ENCODE results near the gene KCTD14. TPM values are rescaled to one million over a fixed set of nuclear protein-coding genes. Genes with fewer than 3 reads are reported as not detected.
"Not testable (repeated sequence)": the region's sequence is repeated elsewhere in the genome, so short reads cannot be mapped to it uniquely, and the experiment has no call there.

The KCTD14 gene
- total RNA-seq, 1 donor from 2014 or later = 1.6 TPM

DNA sequence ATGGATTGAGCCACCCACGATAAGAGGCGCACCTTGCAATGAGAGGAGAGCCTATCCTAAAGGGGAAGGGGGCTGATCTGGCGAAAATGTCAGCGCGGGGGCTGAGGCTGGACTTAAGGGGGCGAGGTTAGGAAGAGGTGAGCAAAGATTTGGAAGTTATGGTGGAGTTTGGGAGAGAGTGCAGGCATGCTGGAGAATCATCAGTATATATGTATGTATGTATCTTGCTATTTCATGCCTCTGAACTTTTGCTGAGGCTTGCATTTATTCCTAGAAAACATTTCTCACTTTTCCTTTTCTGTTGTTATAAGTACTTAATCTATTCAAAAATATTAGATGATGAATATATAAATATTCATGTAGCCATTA lies 23.4 kb upstream of the KCTD14 start:
- no peak for DNase-seq

DNA sequence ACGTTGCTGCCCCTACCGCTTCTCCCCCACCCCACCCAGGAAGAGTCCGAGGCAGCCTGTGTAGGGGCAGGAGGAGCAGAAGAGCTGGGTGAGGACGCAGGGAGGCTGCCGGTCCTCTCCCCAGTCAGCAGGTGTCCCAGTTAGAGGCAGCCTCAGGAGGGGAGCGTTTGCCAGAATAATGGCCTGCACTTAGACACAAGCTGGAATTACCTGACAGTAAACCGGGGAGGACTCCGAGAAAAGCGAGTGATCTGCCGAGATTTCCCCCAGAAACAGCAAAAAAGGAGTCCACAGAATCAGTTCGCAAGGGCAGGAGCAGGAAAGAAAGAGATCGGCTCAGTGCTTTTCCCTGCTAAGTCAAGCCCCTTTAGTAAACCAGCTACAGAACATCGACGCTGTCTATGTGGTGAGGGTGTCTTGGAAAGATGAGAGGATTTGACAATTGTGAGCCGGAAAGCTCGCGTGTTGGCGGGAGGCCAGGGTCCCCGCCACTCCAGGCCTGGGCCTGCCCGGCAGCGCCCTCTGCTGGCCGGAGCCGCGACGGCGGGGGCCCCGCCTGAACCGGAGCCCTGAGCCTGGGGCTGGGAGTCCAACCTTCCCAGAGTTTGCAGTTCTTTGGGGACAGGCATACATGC lies 22.9 kb upstream of the KCTD14 start:
- DNase-seq = peak; percentile 83

DNA sequence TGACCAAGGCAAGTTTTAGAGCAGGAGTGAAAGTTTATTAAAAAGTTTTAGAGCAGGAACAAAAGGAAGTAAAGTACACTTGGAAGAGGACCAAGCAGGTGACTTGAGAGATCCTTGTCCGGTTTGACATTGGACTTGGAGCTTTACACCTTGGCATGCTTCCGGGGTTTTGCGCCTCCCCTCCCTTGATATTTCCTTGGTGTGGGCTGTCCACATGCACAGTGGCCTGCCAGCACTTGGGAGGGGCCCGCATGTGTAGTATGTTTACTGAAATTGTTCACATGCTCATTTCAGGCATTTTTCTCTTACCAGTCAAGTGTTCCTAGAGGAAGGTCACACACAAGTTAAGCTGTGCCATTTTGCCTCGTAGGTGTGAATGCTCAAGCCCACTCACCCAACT lies 21.6 kb upstream of the KCTD14 start:
- no peak for DNase-seq

DNA sequence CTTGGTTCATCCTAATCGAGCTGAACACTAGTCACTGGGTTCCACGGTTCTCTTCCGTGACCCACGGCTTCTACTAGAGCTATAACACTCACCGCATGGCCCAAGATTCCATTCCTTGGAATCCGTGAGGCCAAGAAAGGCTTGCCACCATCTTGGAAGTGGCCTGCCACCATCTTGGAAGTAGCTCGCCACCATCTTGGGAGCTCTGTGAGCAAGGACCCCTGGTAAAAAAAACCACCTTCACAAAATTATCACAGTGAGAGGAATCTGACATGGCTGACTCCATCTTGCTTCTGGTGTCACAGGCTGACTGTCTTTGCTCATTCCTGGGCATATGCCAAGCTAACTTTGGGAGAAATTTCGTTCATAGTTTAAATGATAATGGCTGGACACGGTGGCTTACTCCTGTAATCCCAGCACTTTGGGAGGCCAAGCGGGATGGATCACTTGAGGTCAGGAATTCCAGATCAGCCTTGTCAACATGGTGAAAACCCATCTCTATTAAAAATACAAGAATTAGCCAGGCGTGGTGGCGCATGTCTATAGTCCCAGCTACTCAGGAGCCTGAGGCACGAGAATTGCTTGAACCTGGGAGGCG lies 18.9 kb upstream of the KCTD14 start:
- no peak for DNase-seq

DNA sequence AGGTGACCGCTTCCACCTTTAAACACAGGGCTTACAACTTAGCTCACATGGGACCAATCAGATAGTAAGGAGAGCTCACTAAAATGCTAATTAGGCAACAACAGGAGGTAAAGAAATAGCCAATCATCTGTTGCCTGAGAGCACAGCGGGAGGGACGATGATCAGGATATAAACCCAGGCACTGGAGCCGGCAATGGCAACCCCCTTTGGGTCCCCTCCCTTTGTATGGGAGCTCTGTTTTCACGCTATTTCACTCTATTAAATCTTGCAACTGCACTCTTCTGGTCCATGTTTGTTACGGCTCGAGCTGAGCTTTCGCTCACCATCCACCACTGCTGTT lies 18.3 kb upstream of the KCTD14 start:
- DNase-seq = not testable (repeated sequence)

DNA sequence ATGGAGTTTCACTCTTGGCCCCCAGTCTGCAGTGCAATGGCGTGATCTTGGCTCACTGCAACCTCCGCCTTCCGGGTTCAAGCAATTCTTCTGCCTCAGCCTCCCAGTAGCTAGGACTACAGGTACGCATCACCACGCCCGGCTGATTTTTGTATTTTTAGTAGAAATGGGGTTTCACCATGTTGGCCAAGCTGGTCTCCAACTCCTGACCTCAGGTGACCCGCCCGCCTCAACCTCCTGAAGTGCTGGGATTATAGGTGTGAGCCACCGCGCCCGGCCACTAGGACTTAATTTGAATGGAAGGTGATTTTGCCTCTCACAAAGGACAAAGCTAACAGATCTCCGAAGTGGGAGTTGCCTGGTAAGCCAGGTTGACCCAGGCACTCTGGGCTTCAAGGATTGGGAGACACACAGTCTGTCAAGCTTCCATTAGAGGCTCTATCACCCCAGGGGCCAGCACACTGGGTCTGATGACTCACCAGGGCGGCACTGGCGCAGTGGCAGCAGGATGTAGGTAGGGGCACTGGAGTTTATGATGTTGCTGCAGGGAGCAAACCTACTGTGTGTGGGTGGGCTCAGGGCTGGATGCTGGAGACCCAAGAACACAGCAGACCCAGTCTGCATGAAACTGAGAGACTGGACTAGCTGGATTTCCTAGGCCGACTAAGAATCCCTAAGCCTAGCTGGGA lies 17.8 kb upstream of the KCTD14 start:
- DNase-seq = no peak

DNA sequence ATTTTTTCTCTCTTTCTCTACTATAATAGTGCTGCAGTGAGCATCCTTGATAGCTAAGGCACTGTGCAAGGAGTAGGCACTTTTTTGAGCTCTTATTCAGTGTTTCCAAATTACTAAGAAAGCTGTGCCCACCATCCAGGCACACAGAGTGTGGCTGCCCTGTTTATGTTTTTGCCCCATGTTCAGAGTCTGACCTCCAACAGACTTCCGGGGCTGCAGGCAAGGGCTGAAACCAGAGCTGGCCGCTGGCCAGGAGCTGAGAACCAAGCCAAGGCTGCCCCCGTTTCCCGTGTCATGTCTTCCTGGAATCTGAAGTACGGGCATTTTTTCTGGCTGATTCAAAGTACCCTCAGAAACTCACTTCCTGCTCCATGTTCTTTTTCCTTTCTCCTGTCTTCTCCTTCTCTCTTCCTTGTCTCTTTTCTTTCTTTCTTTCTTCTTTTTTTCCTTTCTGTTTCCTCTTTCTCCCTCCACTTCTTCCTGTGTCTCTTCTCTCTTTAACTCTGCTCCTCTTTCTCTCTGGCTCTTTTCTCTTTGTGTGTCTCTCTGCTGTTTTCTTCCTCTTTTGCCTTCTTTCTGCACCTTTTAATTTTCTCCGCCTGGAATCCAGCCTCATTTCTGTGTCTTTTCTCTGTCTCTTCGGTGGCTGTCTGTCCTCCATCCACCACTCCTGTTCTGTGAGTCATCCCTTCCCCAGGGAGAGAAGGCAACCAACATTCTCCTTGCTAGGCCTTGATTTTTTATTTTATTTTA lies 17.0 kb upstream of the KCTD14 start:
- DNase-seq = peak; percentile 28

DNA sequence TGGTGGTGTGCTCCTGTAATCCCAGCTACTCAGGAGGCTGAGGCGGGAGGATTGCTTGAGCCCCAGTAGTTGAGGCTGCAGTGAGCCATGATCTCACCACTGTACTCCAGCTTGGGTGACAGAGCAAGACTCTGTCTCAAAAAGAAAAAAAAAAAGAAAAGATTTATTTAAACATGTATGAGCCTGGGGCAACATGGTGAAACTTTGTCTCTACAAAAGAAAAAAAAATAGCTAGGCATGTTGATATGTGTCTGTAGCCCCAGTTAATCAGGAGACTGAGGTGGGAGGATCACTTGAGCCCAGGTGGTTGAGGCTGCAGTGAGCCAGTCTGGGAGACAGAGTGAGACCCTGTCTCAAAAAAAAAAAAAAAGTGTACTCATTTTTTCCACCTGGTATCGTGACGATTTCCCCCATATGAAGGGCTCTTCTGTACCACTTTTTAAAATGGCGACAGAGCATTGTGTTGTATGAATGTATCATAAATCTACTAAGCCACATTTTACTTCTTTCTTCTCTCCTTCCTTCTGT lies 16.4 kb upstream of the KCTD14 start:
- no peak for DNase-seq

DNA sequence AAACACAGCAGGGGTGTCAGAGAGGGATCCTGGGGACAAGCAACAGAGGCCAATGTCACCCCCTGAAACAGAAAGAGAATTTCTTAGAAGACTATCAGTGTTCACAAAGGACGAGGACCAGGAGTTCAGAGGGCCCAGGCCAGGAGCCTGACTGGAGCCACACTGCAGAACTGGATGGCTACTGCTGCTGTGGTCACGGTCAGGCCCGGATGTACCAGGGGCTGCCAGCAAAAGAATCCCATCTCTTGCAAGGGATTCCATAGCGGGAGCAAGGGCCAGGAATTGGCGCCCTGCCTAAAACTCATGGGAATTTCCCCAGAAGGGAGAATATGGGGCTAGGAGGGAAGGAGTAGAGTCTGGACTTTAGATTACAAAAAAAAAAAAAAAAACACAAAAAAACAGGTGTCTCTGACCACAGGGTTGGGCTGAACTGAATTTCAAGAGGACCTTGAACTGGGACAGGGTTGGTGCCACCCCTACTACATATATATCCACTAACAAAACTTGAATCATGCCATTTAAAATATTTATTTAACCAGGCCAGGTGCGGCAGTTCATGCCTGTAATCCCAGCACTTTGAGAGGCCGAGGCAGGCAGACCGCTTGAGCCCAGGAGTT lies 15.7 kb upstream of the KCTD14 start:
- DNase-seq = no peak

DNA sequence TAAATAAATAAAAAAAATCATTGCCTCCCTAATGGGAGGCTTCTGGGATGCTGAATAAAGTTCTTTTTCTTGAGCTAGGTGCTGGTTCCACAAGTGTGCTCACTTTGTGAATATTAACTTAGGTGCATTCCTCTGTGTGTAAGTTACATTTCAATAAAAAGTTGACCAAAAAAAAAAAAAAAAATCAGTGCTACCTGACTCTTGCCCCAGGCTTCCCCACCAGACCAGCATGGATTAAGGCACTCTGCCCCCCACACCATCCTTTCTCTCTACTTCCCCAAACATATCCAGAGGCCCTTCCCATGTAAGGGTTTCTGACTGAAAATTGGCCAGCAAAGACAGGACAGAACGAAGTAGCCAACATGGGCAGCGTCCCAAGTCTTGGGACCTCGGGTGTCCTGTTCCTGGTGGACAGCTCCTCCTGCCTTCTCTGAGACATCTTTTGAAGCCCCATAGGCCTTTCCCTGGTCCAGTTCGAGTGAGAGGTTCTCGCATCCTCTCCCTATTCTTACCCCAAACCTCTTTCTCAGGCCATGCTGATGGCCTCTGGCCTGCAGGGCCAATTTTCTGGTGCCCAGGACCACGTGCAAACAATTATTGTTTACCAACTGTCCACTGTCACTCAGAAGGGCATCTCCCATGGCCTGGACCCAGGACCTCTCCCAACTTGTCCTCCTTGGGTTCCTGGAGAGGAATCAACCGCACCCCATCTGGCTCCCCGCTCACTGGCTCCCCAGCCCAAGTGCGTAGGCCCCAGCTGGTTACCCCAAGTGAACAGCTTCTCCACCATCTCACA lies 14.9 kb upstream of the KCTD14 start:
- no peak for DNase-seq

DNA sequence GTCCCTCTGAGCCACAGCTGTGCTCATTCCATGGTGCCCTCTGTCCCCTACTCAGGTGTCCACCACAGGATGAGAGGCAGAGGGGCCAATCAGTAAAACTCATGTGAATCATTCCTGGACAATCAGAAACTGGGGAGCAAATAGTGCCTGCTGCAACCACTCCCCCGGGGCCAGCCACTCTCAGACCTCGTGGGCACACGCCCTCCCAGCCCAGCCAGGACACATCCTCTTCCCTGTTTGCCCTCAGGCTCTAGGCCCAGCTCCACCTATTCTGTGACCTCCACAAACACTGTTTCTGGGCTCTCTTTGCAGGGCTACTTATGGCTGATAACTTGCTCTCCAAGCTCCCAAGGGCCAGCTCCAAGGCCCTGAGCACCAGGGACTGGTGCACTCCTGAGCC lies 14.0 kb upstream of the KCTD14 start:
- DNase-seq = no peak

DNA sequence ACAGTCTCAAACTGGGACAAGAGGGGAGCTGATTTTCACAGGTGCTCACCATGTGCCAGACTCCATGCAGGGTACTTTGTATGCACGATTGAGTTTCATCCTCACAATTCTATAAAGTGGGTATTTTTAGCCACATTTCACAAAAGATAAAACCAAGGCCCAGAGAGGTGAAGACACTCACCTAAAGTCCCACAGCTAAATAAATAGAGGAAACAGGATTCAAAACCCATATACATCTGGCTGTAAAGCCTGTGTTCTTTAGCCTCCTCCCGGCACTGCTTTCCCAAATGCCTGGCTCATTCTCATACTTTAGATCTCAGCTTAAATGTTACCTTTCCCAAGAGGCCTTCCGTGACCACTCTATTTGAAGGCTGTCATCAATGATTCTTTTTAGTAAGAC lies 13.2 kb upstream of the KCTD14 start:
- no peak for DNase-seq

DNA sequence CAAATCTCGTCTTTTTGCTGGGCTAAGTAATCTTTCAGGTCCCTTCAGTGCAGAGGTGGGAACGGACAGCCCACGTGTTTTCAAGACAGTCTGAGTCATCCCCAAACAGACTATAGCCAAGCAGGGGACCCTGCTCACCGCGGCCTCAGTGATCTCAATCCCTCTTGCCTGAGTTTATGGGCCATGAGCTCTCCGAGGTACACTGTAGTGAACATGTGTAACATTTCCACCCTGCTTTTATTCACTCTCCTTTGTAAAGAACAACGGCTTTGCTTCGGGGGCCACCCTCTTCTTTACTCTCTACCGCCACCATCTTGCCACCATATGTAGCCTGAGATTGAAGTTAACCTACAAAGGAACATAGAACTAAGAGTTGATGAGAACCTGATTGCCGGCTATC lies 11.5 kb upstream of the KCTD14 start:
- DNase-seq = no peak

DNA sequence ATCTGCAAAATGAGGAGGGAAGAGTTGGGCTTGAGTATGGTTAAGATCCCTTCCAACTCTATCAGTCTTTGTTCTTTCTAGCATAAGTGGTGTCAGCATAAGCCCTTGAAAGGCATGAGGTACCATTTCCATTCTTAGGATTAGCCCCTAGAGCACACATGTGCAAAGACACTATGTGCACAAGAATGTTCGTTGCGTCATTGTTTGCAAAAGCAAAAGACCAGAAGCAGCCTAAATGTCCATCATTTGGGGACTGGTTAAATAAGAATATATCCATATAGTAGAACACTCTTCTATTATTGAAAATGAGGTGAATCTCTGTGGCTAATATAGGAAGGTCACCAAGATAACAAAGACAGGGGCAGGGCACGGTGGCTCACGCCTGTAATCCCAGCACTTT lies 10.0 kb upstream of the KCTD14 start:
- no peak for DNase-seq

DNA sequence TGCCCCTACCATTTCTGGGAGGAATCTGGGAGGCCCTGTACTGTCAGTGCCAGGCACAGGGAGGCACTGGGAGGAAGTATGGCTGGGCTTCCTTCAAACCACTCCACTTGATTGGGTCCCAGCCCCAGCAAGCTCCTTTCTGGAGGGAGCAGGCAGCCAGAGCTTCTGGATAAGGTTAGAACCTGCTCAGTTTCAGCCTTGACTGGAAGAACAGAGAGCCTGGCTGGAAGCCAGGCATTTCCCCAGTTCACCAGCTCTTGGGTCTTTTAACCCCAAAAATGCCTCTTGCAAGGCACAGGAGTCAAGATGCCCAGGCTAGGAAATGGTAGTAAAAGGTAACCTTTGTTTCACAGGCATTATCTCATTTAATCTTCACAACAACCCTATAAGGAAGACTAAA lies 9.0 kb upstream of the KCTD14 start:
- DNase-seq = no peak

DNA sequence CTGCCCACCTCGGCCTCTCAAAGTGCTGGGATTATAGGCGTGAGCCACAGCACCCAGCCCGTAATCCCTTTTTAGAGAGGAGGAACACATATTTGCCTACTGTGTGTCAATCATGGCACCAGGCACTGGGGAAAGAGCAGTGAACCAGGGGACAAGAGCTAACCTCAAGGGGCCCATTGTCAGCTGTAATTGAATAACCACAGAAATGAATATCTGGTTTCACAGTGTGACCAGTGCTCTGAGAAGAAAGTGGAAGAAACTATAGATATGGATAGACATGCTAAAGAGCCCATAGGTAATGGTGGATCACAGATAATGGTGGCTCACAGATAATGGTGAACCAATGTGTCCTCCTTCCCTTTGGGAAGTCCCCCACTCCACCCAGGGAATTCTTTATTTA lies 8.6 kb upstream of the KCTD14 start:
- no peak for DNase-seq

DNA sequence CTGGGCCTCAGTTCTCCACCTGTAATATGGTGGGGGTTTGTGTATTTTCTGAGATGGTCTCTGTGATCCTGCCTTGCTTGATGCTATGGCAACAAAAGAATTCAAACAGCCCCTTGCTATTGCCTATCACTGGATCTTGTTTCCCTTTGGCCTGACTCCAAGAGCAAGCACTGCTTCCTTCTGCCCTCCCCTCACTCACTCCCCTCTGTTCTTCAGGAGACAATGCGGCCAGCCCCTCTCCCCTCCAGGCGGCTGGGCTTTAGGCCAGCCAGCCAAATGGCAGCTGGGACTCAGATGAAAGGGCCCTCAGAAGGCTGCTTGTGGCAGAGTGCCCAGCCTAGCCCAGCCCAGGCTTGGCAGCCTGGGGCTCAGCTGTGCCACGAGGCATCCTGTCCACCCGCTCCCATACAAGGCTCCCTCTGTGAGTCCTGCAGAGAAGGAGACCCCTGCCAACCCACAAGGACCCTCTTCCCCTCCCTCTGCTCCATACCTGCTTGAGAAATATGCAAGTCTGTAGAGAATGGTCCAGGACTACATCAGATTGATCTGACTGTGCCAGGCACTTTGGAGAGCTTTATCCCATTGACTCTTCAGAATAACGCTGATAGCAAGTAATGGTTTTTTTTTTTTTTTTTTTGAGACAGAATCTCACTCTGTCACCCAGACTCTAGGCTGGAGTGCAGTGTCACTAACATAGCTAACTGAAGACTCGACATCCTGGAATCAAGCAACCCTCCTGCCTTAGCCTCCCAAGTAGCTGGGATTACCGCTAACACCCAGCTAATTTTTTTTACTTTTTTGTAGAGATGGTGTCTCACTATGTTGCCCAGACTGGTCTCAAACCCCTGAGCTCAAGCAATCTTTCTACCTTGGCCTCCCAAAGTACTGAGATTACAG lies 7.6 kb upstream of the KCTD14 start:
- DNase-seq = peak; percentile 82

DNA sequence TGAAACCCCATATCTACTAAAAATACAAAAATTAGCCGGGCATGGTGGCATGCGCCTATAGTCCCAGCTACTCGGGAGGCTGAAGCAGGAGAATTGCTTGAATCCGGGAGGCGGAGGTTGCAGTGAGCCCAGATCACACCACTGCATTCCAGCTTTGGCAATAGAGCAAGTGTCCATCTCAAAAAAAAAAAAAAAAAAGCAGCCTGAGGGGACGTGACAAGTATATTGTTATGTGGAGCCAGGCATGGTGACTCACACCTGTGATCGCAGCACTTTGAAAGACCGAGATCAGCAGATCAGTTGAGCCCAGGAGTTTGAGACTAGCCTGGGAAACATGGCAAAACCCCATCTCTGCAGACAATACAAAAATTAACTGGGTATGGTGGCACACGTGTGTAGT lies 5.3 kb upstream of the KCTD14 start:
- not testable (repeated sequence) for DNase-seq

DNA sequence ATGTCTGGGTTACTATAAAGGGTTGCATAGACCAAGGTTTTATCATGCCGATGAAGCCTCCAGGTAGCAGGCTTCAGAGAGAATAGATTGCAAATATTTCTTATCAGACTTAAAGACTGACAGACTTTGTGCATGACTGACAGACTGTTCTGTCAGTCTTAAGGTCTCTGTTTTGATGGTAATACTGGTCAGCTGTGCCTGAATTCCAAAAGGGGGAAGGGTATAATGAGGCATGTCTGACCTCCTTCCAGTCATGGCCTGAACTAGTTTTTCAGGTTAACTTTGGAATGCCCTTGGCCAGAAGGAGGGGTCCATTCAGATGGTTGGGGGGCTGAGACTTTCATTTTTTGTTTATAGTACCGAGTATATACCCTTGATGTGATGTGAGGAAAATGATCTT lies 4.7 kb upstream of the KCTD14 start:
- DNase-seq = no peak

DNA sequence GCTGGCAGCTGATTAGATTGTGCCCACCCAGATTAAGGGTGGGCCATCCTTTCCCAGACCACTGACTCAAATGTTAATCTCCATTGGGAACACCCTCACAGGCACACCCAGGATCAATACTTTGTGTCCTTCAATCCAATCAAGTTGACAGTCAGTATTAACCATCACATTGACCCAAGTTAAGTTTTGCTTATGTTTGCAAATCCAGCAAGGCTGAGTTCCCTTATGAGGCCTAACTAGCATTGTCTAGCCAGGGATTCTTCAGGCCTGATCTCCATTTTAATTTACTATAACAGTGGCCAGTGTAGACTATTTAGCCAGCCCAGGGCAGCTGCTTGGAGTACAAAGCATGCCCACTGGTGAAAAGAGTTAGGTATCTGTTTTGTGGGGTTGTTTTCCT lies 2.3 kb upstream of the KCTD14 start:
- no peak for DNase-seq

DNA sequence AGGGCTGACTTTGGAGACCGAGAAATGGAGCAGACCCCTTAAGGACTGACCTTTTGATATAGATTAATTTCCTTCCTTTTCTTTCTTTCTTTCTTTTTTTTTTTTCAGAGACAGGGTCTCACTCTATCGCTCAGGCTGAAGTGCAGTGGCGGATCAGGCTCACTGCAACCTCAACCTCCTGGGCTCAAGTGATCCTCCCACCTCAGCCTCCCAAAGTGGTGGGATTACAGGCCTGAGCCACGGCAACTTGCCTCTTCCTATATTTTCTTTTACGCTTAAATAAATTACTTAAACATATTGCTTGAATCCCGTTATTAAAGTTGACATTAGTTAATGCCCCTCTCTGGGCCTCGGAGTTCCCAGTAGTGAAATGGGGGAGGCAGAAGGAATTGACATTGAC lies 350 bp upstream of the KCTD14 start:
- DNase-seq = no peak

Data from skin of body (tissue), 2 donors.